Osteoblast (primary cell): Measurements from ENCODE around the gene AP2B1. TPM values are rescaled to one million over a fixed set of nuclear protein-coding genes. Genes with fewer than 3 reads are reported as not detected.

Source experiments
- DNase-seq: peaks from one replicate; pipeline ENCODE4 v3.0.0; 2011; ENCODE audit warnings: low spot score, mixed read lengths; ENCODE audit not compliant: insufficient read length; ENCODE audit errors: missing footprints
- H2AFZ ChIP-seq: 2 replicates; pipeline ENCODE4 v1.6.0; 2011; ENCODE audit warnings: mild to moderate bottlenecking, low read length
- H3K27ac ChIP-seq: 2 replicates; pipeline ENCODE4 v1.5.1; 2011; ENCODE audit warnings: mild to moderate bottlenecking, low read depth, low read length, moderate library complexity
- H3K27me3 ChIP-seq: 2 replicates; pipeline ENCODE4 v1.6.0; 2012; ENCODE audit warnings: mild to moderate bottlenecking, control low read depth, inconsistent platforms, low read length, moderate library complexity; ENCODE audit not compliant: insufficient read depth
- H3K36me3 ChIP-seq: 2 replicates; pipeline ENCODE4 v1.5.1; 2011; ENCODE audit warnings: mild to moderate bottlenecking, low read length, control low read depth, moderate library complexity; ENCODE audit not compliant: insufficient read depth
- H3K4me1 ChIP-seq: 2 replicates; pipeline ENCODE4 v1.5.1; 2011; ENCODE audit warnings: mild to moderate bottlenecking, low read length, control low read depth, moderate library complexity; ENCODE audit not compliant: insufficient read depth
- H3K4me2 ChIP-seq: 2 replicates; pipeline ENCODE4 v1.6.0; 2011; ENCODE audit warnings: mild to moderate bottlenecking, low read length; ENCODE audit not compliant: insufficient read depth
- H3K4me3 ChIP-seq: fragments of 200-600 bp; sonication (generic); 3 replicates; pipeline ENCODE4 v1.5.1; 2012; ENCODE audit warnings: mild to moderate bottlenecking, low read length, inconsistent platforms; ENCODE audit not compliant: insufficient read depth
- H3K79me2 ChIP-seq: 2 replicates; pipeline ENCODE4 v1.6.0; 2012; ENCODE audit warnings: mild to moderate bottlenecking, low read length, control low read depth, inconsistent platforms; ENCODE audit not compliant: insufficient read depth
- H3K9me3 ChIP-seq: 2 replicates; pipeline ENCODE4 v1.5.1; 2011; ENCODE audit warnings: low read depth, low read length, control low read depth
- H4K20me1 ChIP-seq: 2 replicates; pipeline ENCODE4 v1.6.0; 2012; ENCODE audit warnings: mild to moderate bottlenecking, low read length, control low read depth; ENCODE audit not compliant: insufficient read depth
- CTCF ChIP-seq: IDR thresholded peaks from 2 replicates; pipeline ENCODE4 v1.5.1; 2011; ENCODE audit warnings: mild to moderate bottlenecking, low read depth, low read length, moderate library complexity; ENCODE audit errors: extremely low read depth
- total RNA-seq: library from RNA; depleted of rRNA; stranded (reverse); fragments of >200 nt; gene quantifications from 2 replicates; pipeline ENCODE4 v1.2.3, GENCODE V29; 2012

AP2B1 gene
- total RNA-seq, 1 donor, result 84.0 TPM

- Histone ChIP-seq H4K20me1 (no peaks in the 10 kb centered on the region), H3K27ac (peak within 1 kb of the TSS; percentile 82), H3K4me2 (peak within 1 kb of the TSS; percentile 91), H3K79me2 (peaks cover 4% of the 10 kb centered on the region), H3K4me3 (peak within 1 kb of the TSS; percentile 88), H2AFZ (peak within 1 kb of the TSS; percentile 98), H3K36me3 (peaks cover 6% of the 10 kb centered on the region), H3K27me3 (no peaks in the 10 kb centered on the region), H3K4me1 (peaks cover 18% of the 10 kb centered on the region), H3K9me3 (no peaks in the 10 kb centered on the region)
- TF ChIP-seq CTCF, result no peak
- DNase-seq, result peak; percentile 83
Measured at GRCh38 chr17:35578197-35578928, 8.8 kb upstream of the AP2B1 start, which contains the start of gene PEX12. TSS of gene PEX12 (minus strand) at chr17:35578571. CDS start at chr17:35578021, 550 bp downstream.

- H3K79me2 ChIP-seq, result peaks cover 2% of the 10 kb centered on the region
- H3K9me3 ChIP-seq, result no peaks in the 10 kb centered on the region
- H3K27ac ChIP-seq, result peak overlapping the region; percentile 82
- peak overlapping the region; percentile 88 for H3K4me3 ChIP-seq
- H3K36me3 ChIP-seq, result peaks cover 6% of the 10 kb centered on the region
- no peak for TF ChIP-seq CTCF
- no peak for DNase-seq
- H3K27me3 ChIP-seq, result no peaks in the 10 kb centered on the region
- H4K20me1 ChIP-seq, result no peaks in the 10 kb centered on the region
- H2AFZ ChIP-seq, result peak overlapping the region; percentile 98
- peak overlapping the region; percentile 91 for H3K4me2 ChIP-seq
- peaks cover 18% of the 10 kb centered on the region for H3K4me1 ChIP-seq
Measured at GRCh38 chr17:35578929-35579432, 8.1 kb upstream of the AP2B1 start.

DNA sequence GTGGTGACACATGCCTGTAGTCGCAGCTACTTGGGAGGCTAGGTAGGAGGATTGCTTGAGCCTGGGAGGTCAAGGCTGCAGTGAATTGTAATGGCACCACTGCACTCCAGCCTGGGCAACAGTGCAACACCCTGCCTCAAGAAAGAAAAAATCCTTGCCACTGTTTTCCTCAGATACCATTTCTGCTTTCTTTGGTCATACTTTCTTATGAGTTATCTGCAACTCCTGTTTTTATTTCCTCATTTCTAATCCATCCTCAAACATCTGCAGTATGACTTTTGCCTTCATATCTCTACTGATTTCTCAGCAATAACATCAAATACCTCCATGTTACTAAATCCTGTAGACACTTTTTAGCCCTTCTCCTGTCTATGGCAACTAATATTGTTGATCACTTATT is 3.1 kb upstream of the AP2B1 start:
- H3K4me1 ChIP-seq, result peaks cover 17% of the 10 kb centered on the region
- no peaks in the 10 kb centered on the region for H3K9me3 ChIP-seq
- H3K4me2 ChIP-seq, result no peak overlapping the region
- H3K27ac ChIP-seq, result no peak overlapping the region
- H3K79me2 ChIP-seq, result peaks cover 19% of the 10 kb centered on the region
- no peak overlapping the region for H2AFZ ChIP-seq
- no peak overlapping the region for H3K4me3 ChIP-seq
- no peak for DNase-seq
- H3K36me3 ChIP-seq, result no peaks in the 10 kb centered on the region
- TF ChIP-seq CTCF, result no peak
- H4K20me1 ChIP-seq, result no peaks in the 10 kb centered on the region
- no peaks in the 10 kb centered on the region for H3K27me3 ChIP-seq

DNA sequence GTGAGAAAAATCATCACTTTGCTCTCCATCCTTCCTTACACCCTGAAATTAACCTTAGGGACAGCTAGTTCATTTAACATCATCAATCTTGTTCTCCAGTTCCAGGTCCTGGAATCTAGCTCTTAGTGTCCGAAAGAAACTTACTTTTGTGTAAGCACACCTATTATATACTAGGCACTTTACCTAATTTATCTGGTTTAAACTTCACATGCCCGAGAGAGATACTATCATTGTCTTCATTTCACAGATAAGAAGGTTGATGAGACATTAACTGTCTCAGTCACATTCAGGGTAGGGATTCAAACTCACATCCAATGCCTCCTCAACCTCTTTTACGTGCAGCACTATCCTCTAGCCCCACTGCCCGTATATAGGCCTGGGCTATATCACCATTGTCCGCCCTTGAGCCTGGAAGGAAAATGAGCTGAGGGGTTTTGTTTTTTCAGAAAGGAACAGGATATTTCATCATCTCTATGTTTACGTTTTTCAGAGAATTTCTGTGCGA is 501 bp upstream of the AP2B1 start:
- peak overlapping the region; percentile 97 for H2AFZ ChIP-seq

More for the DNA sequence above, 501 bp upstream of the AP2B1 start:
- no peak for DNase-seq
- Histone ChIP-seq H3K4me3 (peak overlapping the region; percentile 94), H4K20me1 (peaks cover 14% of the 10 kb centered on the region), H3K79me2 (peaks cover 44% of the 10 kb centered on the region), H3K27ac (peak overlapping the region; percentile 95), H3K4me1 (peaks cover 19% of the 10 kb centered on the region), H3K27me3 (no peaks in the 10 kb centered on the region), H3K9me3 (no peaks in the 10 kb centered on the region), H3K36me3 (no peaks in the 10 kb centered on the region), H3K4me2 (peak overlapping the region; percentile 74)
- no peak for TF ChIP-seq CTCF
